ENCODE data around the gene SNCB.
A peak's percentile ranks its signal among the peaks of the same experiment; 100 is the strongest.

Gene SNCB

DNA sequence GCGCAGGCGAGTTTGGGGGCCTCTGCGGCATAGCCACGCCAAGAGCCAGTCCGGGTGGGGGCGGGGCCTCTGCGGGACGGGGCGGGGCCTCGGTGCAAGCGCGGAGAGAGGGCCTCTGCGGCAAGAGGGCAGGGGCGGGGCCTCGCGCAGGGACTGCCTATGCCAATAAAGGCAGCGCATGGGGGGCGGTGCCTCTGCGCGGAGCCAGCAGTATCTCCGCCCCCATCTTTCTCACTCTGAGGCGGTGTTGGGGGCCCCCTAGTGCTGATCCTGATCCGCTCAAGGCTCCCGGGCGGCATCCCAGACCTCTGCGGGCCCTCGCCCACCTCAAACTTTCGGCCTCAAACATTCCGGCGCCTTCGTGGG is 11.1 kb downstream of the SNCB start:
- Histone ChIP-seq H3K4me3 (ENCODE audit: low read length) (peak overlapping the region; percentile 43), H3K9me3 (ENCODE audit: insufficient read depth, low read depth, low read length) (no peaks in the 10 kb centered on the region), H3K27ac (ENCODE audit: low read depth, low read length) (no peak overlapping the region), H3K27me3 (ENCODE audit: insufficient read depth, low read length) (peaks cover 42% of the 10 kb centered on the region), H3K9ac (ENCODE audit: low read depth, low read length) (no peak overlapping the region), H3K36me3 (ENCODE audit: insufficient read depth, low read length) (no peaks in the 10 kb centered on the region), H3K4me1 (ENCODE audit: insufficient read depth, low read length) (0 out of 2 replicates have a peak, but pooled peaks cover 2% of the 10 kb centered on the region)
- WGBS = 5% methylated on average over 31 of the region's 31 CpGs

DNA sequence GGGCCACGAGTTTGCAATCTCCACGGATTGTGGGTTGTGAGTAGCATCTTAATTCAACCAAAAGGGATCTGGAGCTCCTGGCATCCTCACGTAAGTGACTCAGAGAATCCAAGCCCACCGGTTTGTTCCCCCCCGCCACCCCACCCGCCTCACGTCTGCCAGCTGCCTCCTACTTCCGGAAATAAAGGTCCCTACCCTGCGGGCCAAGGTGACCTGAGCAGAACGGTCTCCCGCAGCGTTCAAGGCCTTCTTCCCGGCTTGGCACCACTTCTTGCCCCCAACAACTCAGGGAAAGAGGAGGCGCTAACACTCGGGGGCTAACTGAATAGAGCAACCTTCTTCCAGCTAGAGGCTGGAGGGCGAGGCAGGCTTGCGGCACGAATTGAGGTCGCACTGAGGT is 11.6 kb downstream of the SNCB start:
- no peaks in the 10 kb centered on the region for H3K9me3 ChIP-seq (ENCODE audit: insufficient read depth, low read depth, low read length)
- H3K27ac ChIP-seq (ENCODE audit: low read depth, low read length) = no peak overlapping the region
- no peaks in the 10 kb centered on the region for H3K36me3 ChIP-seq (ENCODE audit: insufficient read depth, low read length)
- peaks cover 42% of the 10 kb centered on the region for H3K27me3 ChIP-seq (ENCODE audit: insufficient read depth, low read length)
- H3K9ac ChIP-seq (ENCODE audit: low read depth, low read length) = no peak overlapping the region
- H3K4me3 ChIP-seq (ENCODE audit: low read length) = peak overlapping the region; percentile 42
- WGBS = 41% methylated on average over 19 of the region's 19 CpGs
- H3K4me1 ChIP-seq (ENCODE audit: insufficient read depth, low read length) = 0 out of 2 replicates have a peak, but pooled peaks cover 2% of the 10 kb centered on the region

DNA sequence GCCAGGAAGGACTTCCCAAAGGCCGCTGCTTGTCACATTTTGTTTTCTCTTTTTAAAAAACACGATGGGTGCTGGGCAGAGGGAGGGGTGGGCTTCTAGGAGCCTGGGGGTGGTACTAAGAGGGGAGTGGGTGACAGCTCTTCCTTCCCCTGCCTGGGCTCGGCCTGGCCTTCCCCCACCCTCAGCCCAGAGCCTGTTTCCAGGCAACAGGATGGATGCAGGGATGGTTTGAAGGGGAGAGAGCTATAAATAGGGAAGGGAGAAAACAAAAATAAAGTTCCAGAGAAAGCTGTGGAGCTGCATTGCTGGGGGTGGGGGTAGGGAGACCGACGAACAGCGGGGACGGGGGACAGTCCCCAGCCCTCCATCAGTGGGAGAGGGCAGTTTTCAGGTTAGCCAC is 13.8 kb downstream of the SNCB start:
- H3K4me3 ChIP-seq (ENCODE audit: low read length) = no peak overlapping the region
- peaks cover 37% of the 10 kb centered on the region for H3K27me3 ChIP-seq (ENCODE audit: insufficient read depth, low read length)
- H3K9ac ChIP-seq (ENCODE audit: low read depth, low read length) = no peak overlapping the region
- 82% methylated on average over 6 of the region's 7 CpGs for WGBS
- H3K4me1 ChIP-seq (ENCODE audit: insufficient read depth, low read length) = 0 out of 2 replicates have a peak, but pooled peaks cover 2% of the 10 kb centered on the region
- H3K9me3 ChIP-seq (ENCODE audit: insufficient read depth, low read depth, low read length) = no peaks in the 10 kb centered on the region
- no peak overlapping the region for H3K27ac ChIP-seq (ENCODE audit: low read depth, low read length)
- H3K36me3 ChIP-seq (ENCODE audit: insufficient read depth, low read length) = no peaks in the 10 kb centered on the region

DNA sequence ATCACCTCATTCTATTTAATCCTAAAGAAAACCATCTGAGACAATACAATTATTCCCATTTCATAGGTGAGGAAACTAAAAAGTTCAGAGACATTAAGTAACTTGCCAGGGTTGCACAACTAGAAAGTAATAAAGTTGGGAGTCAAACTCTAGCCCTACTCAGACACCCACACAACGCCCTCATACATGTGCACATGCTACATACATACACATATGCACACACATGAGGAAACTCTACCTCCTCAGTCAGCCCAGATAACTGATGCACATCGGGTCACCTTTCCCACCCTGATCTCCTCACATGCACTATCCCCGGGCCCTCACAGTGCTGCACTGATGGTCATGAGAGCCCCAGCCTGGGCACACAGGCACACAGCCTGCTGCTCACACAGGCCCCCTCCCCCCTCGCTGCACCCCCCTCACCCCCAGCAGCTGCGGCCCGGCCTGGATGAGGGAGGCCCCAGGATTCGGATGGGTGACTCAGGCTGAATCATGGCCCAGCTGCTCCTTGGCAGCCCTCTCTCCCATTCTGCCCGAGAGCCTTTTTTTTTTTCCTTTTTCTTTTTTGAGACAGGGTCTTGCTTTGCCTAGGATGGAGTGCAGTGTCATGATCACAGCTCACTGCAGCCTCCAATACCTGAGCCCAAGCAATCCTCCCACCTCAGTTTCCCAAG is 15.4 kb downstream of the SNCB start:
- H3K27me3 ChIP-seq (ENCODE audit: insufficient read depth, low read length) = peaks cover 30% of the 10 kb centered on the region
- no peak overlapping the region for H3K9ac ChIP-seq (ENCODE audit: low read depth, low read length)
- H3K9me3 ChIP-seq (ENCODE audit: insufficient read depth, low read depth, low read length) = no peaks in the 10 kb centered on the region
- WGBS = 77% methylated on average over 8 of the region's 8 CpGs
- H3K36me3 ChIP-seq (ENCODE audit: insufficient read depth, low read length) = no peaks in the 10 kb centered on the region
- no peak overlapping the region for H3K27ac ChIP-seq (ENCODE audit: low read depth, low read length)
- H3K4me3 ChIP-seq (ENCODE audit: low read length) = no peak overlapping the region
- no peaks in the 10 kb centered on the region for H3K4me1 ChIP-seq (ENCODE audit: insufficient read depth, low read length)

DNA sequence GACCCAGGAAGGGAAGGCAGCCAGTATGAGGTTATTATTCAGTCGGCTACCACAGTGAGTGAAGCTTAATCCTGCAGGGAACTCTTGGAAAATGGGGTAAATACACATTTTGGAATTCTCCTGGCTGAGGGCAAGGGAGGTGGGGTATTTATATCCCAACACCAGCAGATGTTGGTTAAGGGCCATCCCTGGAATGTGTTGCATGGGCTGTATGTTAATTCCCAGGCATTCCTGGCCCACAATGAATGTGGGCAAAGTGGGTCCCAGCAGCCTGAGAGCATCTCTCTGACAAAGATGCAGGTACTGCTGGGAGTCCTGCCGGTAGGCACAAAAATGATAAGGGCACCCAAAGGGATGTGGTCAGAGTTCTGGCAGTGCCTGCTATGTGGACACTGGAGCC is 17.5 kb downstream of the SNCB start:
- no peak overlapping the region for H3K27ac ChIP-seq (ENCODE audit: low read depth, low read length)
- no peaks in the 10 kb centered on the region for H3K9me3 ChIP-seq (ENCODE audit: insufficient read depth, low read depth, low read length)
- H3K9ac ChIP-seq (ENCODE audit: low read depth, low read length) = no peak overlapping the region
- no peak overlapping the region for H3K4me3 ChIP-seq (ENCODE audit: low read length)
- peaks cover 6% of the 10 kb centered on the region; the same call in 1 of the 2 replicates for H3K4me1 ChIP-seq (ENCODE audit: insufficient read depth, low read length)
- H3K27me3 ChIP-seq (ENCODE audit: insufficient read depth, low read length) = peaks cover 26% of the 10 kb centered on the region
- H3K36me3 ChIP-seq (ENCODE audit: insufficient read depth, low read length) = no peaks in the 10 kb centered on the region
- WGBS = 73% methylated on average over 2 of the region's 2 CpGs

DNA sequence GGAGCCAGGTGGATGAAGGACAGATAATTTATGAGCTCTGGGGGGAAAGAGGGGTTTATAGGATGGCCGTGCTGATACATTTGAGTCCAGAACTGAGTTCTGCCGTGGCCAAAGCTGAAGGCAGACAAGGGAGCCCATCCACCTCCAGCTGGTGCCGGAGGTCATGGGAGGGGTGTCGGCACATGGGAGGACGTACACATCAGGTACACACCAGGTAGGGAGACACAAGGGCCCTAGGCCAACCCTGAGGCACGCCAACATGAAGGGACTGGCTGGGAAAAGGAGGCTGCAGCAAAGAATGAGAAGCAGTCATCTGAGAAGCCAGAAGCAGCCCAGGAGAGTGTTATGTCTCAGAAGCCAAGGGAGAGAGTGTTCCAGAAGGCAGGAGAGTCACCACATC is 18.3 kb downstream of the SNCB start:
- Histone ChIP-seq H3K4me1 (ENCODE audit: insufficient read depth, low read length) (peaks cover 6% of the 10 kb centered on the region; the same call in 1 of the 2 replicates), H3K27me3 (ENCODE audit: insufficient read depth, low read length) (peaks cover 23% of the 10 kb centered on the region), H3K36me3 (ENCODE audit: insufficient read depth, low read length) (no peaks in the 10 kb centered on the region), H3K9ac (ENCODE audit: low read depth, low read length) (no peak overlapping the region), H3K9me3 (ENCODE audit: insufficient read depth, low read depth, low read length) (no peaks in the 10 kb centered on the region), H3K27ac (ENCODE audit: low read depth, low read length) (no peak overlapping the region), H3K4me3 (ENCODE audit: low read length) (no peak overlapping the region)
- WGBS = 90% methylated on average over 6 of the region's 6 CpGs

DNA sequence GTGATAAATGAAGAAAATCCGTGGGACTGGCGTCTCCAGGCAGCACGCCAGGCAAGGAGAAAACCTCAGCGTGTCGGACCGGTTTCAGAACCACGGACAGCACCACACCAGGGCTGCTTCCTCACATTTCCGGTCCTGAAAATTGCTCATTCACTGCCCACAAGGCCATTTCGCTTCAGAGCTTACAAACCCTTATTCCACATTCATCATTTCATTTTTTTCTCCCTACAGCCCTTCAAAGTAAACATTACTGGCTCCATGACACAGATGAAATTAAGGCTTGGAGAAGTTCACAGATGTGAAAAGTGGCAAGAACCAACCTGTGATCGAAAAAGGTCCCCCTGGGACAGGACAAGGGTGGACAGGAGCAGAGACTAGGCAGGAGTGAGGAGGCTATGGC is 18.9 kb downstream of the SNCB start:
- H3K27ac ChIP-seq (ENCODE audit: low read depth, low read length) = no peak overlapping the region
- no peaks in the 10 kb centered on the region for H3K36me3 ChIP-seq (ENCODE audit: insufficient read depth, low read length)
- WGBS = 16% methylated on average over 10 of the region's 10 CpGs
- H3K4me1 ChIP-seq (ENCODE audit: insufficient read depth, low read length) = peaks cover 6% of the 10 kb centered on the region; the same call in 1 of the 2 replicates
- no peaks in the 10 kb centered on the region for H3K9me3 ChIP-seq (ENCODE audit: insufficient read depth, low read depth, low read length)
- peaks cover 23% of the 10 kb centered on the region for H3K27me3 ChIP-seq (ENCODE audit: insufficient read depth, low read length)
- no peak overlapping the region for H3K4me3 ChIP-seq (ENCODE audit: low read length)
- H3K9ac ChIP-seq (ENCODE audit: low read depth, low read length) = no peak overlapping the region

DNA sequence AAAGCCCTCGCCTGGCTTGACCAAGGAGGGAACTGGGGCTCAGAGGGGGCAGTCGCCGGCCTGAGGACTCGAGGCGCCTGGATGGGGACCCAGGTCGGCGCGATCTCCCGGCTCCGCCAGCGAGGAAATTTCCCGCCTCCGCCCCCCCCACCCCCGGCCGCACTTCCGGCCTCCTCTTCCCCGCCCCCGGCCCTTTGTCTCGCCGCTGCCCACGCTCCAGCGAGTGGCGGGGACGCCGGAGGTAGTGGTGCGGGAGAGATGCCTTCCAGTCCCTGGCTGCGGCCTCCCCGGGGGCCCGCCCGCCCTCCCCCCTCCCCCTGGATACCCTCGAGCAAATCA is 19.9 kb downstream of the SNCB start:
- Histone ChIP-seq H3K4me1 (ENCODE audit: insufficient read depth, low read length) (peaks cover 9% of the 10 kb centered on the region; the same call in 1 of the 2 replicates), H3K27ac (ENCODE audit: low read depth, low read length) (no peak overlapping the region), H3K4me3 (ENCODE audit: low read length) (peak overlapping the region; percentile 73), H3K9me3 (ENCODE audit: insufficient read depth, low read depth, low read length) (no peaks in the 10 kb centered on the region), H3K36me3 (ENCODE audit: insufficient read depth, low read length) (no peaks in the 10 kb centered on the region), H3K9ac (ENCODE audit: low read depth, low read length) (peak overlapping the region; percentile 67; the same call in 1 of the 2 replicates), H3K27me3 (ENCODE audit: insufficient read depth, low read length) (peaks cover 23% of the 10 kb centered on the region)
- 2% methylated on average over 17 of the region's 31 CpGs for WGBS

DNA sequence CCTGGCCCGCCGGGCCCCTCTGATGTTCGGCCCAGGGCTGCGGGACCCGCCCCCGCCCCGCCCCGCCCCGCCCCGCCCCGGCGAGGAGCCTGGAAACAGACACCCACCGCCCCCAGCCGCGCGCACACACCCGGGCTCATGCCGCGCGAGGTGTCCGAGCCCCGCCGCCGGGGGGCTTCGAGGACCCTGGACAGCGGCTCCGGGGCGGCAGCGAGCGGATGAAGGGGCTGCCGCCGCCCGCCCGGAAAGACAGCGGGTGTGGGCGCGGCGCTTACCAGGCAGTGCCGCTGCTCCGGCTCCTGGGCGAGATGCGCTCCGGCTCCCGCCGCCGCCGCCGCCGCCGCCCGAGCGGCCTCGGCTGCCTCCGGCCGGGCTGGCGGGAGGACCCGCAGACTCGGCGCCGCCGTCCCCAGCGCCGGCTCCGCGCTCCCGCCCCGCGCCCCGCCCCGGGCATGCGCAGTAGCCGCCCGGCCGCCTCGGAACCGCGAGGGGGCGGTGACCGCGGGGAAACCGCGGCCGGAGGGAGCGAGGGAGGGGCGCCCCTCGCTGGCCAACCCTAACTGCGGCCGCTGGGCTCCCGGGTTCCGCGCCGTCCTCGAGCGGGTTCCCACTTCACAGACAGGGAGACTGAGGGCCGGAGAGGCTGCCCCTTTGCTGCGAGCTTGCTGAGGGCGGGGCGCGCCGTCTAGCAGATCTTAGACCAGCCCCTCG is 20.5 kb downstream of the SNCB start, which contains the start of gene GPRIN1:
Gene GPRIN1 (minus strand): TSS at position 433 of the 711 bp plus-strand sequence. CDS start 10,322 bp downstream, outside the sequence.
- H3K9me3 ChIP-seq (ENCODE audit: insufficient read depth, low read depth, low read length) = no peaks in the 10 kb centered on the region
- WGBS = under 1% methylated on average over 99 of the region's 101 CpGs
- H3K4me1 ChIP-seq (ENCODE audit: insufficient read depth, low read length) = peaks cover 9% of the 10 kb centered on the region; the same call in 1 of the 2 replicates
- peaks cover 23% of the 10 kb centered on the region for H3K27me3 ChIP-seq (ENCODE audit: insufficient read depth, low read length)
- peak within 1 kb of the TSS; percentile 73 for H3K4me3 ChIP-seq (ENCODE audit: low read length)
- peak within 1 kb of the TSS; percentile 86 for H3K9ac ChIP-seq (ENCODE audit: low read depth, low read length)
- no peaks in the 10 kb centered on the region for H3K36me3 ChIP-seq (ENCODE audit: insufficient read depth, low read length)
- H3K27ac ChIP-seq (ENCODE audit: low read depth, low read length) = peak within 1 kb of the TSS; percentile 39; the same call in 1 of the 2 replicates

DNA sequence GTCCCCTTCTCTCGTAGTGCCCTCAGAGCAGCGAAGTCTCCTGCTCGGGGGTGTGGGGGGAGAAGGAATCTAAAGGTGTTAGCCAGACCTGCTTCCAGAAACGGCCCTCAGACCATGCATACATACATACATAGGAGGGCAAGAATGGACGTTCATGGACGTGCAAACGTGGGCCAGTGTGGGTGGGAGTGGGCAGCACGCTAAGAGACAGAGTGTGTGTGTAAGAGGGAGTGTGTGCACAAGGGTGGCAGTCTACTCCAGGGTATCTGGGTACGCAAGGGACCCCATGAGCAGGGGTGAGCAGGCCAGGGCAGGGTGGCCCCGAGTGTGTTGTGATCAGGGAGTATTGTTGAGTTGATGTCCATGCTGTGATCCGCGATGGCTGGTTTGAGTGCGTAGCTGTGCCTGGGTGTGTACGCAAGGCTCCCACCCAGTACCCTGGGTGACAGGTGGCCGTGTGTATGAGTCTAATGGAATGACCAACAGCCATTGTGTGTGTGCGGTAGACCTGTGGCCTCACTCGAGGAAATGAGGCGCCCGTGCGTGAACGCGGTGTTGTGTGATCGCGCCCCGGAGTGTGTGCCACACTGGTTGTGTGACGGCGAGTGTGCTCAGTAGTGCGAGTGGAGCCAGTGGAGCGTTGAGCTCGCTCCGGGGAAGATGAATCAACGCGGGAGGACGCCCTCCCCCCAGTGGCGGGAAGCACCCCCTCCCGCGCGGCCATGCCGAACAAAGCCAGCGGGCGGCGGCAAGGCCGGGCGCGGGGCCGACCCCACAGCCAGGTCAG is 21.2 kb downstream of the SNCB start:
- WGBS = 32% methylated on average over 45 of the region's 46 CpGs
- H3K4me1 ChIP-seq (ENCODE audit: insufficient read depth, low read length) = peaks cover 9% of the 10 kb centered on the region; the same call in 1 of the 2 replicates
- peak overlapping the region; percentile 86 for H3K9ac ChIP-seq (ENCODE audit: low read depth, low read length)
- peak overlapping the region; percentile 73 for H3K4me3 ChIP-seq (ENCODE audit: low read length)
- H3K36me3 ChIP-seq (ENCODE audit: insufficient read depth, low read length) = no peaks in the 10 kb centered on the region
- H3K27me3 ChIP-seq (ENCODE audit: insufficient read depth, low read length) = peaks cover 23% of the 10 kb centered on the region
- no peaks in the 10 kb centered on the region for H3K9me3 ChIP-seq (ENCODE audit: insufficient read depth, low read depth, low read length)
- H3K27ac ChIP-seq (ENCODE audit: low read depth, low read length) = peak overlapping the region; percentile 39; the same call in 1 of the 2 replicates

All from HUES64 (cell line).